GM21786 (cell line): Measurements from ENCODE around the gene HAPLN3.
A peak's percentile ranks its signal among the peaks of the same experiment; 100 is the strongest.
"Not testable (repeated sequence)": the region's sequence is repeated elsewhere in the genome, so short reads cannot be mapped to it uniquely, and the experiment has no call there.

ENCODE experiments used
- ATAC-seq: cut with Tn5 transposase; IDR thresholded peaks from one replicate; pipeline ENCODE4 v1.9.1; 2021; ENCODE audit not compliant: unreplicated experiment

HAPLN3 gene, protein sequence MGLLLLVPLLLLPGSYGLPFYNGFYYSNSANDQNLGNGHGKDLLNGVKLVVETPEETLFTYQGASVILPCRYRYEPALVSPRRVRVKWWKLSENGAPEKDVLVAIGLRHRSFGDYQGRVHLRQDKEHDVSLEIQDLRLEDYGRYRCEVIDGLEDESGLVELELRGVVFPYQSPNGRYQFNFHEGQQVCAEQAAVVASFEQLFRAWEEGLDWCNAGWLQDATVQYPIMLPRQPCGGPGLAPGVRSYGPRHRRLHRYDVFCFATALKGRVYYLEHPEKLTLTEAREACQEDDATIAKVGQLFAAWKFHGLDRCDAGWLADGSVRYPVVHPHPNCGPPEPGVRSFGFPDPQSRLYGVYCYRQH

DNA sequence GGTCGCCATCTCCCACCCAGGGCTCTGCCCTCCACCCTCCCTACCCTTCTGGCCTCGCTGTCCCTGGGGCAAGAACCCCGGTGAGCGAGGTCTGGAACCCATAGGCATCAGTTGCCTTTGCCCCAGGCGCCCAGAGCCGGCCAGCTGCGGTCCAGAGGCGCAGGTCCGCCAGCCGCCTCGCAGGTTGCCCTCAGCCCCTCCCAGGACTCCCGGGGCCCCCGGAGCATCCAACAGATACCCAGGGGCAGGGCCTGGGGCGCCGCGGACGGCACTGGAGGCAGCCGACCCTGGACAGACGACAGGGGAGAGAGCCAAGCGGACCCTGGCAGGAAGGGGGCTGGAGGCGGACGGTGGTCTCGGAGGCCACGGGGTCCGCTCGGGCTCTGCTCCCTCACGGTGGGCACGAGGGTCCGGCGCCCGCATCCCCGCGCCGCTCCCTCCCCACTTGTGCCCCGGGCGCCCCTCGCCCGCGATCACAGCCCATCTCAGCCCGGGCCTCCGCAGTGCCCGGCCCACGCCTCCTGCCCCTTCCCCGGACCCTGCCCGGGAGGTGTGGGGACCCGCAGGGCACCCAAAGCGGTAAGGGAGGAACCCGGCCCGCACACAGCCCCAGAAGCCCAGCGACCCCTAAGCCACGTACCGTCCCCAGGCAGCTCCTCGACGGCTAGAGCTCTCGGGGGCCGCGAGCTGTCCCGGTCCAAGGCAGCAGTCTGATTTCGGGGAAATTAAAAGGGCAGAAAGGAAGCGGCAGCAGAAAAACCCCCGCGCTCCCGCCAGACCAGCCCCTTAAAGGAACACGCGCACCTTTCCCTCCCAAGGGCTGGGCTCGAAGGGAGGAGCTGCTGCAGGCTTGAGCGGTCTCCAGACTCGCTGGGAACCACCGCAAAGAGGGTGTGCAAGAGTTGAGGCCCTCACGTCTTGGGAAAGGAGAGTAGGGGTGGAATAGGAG, at the start of gene HAPLN3:
Gene HAPLN3 (minus strand): TSS at position 726 of the 949 bp plus-strand sequence. CDS start 8,246 bp downstream, outside the sequence.
- ATAC-seq = peak; percentile 20

DNA sequence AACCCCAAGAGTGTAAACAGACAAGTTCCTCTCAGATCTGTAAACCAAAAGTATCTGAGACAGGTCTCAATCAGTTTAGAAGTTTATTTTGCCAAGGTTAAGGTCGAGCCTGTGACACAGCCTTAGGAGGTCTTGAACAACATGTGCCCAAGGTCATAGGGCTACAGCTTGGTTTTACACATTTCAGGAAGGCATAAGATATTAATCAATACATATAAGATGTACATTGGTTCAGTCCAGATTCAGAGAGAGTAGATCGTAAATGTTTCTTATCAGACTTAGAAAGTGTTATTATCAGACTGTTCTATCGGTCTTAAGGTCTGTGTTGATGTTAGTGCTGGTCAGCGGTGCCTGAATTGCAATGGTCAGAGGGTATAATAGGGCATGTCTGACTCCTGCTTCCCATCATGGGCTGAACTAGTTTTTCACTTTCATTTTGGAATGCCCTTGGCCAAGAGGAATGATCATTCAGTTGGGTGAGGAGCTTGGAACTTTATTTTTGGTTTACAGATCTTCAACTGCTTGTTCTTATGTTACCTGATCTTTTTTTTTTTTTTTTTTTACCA, 44.8 kb upstream of the HAPLN3 start:
- no peak for ATAC-seq

DNA sequence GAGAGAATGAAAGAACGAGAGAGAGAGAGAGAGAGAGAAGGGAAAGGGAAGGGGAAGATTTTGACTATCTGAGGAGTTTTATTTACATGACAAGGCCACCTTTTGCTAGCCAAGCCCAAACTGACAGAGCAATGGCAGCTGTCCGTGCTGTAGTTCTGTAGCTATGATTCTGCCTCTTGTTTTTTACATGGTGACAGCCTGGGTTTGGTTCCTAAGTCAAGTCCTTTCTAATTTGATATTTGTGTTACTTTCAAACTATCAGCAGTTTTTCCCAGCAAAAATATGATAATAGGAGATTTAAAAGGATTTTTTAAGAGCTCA, 44.1 kb upstream of the HAPLN3 start:
- no peak for ATAC-seq

DNA sequence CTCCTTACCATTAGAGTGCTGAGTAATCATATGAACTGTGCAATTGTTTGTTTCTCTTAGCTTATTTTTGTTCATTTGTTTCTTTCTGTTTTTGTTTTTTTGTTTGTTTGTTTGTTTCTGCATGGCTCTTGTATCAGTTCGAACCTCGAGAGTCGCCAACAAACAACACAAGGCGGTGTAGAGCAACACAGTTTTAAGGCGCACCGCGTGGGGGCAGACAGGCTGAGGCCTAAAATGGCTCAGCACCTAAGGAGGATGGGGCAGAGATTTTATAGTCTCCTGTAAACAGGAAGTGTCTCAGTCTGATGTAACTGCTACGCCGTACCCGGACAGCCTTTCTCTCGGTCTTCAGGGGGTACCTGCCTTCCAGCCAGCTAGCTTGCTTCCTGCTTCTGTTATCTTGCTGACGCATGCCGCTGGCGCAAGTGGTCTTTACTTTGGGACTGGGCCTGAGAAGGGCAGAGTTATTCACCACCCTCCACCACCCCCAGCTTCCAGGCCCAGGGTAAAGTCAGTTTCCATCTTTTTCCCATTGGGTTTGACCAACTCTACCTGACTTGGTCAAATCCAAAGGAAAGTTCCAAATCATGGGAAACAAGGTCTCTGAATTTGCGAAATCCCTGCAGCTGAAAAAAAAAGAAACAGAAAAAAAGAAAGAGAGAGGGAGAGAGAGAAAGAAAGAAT, 43.6 kb upstream of the HAPLN3 start:
- no peak for ATAC-seq

DNA sequence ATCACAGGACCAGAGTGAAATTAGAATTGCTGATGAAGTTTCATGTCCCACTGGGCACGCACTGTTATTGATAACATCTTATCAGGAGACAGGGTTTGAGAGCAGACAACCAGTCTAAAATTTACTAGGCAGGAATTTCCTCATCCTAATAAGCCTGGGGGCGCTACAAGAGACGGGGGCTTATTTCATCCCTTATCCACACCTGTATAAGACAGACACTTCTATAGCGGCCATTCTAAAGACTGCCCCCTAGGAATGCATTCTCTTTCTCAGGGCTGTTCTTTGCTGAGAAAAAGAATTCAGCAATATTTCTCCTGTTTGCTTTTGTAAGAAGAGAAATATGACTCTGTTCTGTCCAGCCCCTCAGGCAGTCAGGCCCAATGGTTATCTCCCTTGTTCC, 39.1 kb upstream of the HAPLN3 start:
- ATAC-seq = not testable (repeated sequence)

DNA sequence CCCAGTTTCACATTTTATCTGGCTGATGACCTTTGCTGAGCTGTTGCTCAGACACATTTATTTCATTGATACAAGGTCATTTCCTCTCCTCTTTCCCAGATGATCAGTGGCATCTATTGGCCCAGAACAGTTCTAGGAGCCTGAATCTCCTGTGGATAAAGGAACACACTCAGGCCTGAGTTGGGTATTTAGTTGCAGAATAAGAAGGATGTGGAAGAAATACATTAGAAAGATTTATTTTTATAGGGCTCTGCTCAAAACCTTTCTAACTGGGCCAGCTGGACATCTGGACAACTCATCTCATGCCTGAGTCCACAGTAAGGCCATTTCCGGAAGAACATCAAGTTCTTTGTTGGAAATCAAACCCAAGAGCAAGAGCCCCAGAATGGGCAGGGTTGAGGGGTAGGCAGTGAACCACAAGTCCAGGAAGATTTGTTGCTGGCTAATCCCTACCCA, 37.6 kb upstream of the HAPLN3 start:
- ATAC-seq = no peak

DNA sequence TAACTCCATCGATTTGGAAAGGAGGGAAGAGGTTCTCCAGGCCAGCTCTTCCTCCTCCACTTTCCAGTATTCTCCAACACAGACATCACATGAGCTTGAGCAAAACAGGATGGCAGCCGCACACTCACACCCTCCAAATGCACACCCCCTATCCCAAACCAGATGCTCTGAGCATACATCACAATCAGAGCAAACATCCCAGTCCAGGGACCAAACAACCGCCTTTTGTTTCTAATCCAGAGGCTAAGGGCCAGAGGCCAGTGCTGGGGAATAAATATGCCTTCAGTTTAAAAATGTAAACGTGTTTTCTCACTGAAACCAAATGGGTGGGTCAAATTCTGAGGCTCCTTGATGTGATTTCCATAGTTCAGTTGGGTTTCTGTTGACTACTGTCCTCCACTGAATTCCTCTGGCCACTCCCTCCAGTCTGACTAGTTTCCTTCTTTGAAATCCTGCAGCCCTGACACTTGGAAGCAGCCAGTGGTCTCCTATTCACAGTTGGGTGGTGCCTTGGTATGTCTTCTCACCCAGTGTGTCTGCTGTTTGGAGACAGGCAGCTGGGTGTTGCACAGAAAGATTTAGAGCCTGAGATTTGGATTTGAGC, 37.0 kb upstream of the HAPLN3 start:
- ATAC-seq = no peak

DNA sequence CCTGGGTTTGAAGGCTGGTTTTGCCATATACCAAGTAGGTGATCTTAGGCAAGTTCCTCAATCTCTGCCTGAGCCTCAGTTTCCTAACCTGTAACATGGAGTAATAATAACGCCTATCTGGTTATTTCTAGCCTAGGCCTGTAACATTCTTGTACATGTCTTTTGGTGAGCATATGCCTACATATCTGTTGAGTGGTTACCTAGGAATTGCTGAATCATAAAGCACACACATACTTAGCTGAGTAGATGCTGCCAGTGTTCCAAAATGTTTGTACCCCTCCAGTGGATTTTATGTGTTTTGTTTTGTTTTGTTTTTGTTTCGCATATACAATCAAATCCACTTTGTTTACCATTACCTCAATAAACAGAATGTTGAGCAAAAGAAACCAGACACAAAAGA, 35.2 kb upstream of the HAPLN3 start:
- no peak for ATAC-seq

DNA sequence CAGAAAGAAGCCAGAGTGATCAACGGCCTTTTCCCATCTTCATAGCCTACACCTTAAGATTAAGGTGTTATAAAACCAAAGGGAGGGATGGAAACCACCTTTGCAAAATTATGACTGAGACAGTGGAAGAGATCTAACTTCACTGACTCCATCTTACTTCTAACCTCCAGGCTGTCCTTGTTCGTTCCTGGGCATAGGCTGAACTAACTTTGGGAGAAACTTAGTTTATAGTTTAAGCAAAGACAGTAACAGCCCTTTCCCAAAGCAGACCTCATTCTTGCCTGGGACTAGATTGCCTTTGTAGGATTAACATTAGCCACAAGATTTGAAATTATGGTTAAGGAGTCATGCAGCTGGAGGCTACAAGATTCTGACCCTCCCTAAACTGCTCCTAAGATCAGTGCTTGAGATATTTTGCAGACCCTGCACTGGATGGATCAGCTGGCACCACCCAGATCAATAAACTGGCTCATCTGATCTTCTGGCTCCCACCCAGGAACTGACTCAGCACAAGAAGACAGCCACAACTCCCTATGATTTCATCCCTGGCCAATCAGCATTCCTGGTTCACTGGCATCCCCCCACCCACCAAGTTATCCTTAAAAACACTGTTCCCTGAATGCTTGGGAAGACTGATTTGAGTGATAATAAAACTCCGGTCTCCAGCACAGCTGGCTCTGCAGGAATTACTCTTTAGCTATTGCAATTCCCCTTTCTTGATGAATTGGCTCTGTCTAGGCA, 34.2 kb upstream of the HAPLN3 start:
- not testable (repeated sequence) for ATAC-seq

DNA sequence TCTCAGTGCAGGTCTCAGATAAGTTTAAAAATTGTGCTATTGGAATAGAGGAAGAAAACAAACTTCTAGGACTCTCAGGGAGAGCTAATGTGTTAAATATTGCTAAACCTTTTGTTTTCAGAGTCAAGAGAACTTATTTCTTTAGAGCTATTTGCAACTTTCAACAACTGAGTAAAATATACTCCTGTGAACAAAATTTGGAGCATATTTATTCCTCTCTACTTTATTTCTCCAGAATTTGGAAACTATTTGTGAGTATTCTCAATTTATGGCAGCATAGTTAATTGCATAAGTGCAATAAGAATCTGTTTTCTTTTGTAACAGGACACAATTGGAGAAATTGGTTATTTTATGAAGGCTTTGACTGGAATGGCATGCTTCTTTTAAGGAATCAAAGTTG, 32.8 kb upstream of the HAPLN3 start:
- ATAC-seq = not testable (repeated sequence)

DNA sequence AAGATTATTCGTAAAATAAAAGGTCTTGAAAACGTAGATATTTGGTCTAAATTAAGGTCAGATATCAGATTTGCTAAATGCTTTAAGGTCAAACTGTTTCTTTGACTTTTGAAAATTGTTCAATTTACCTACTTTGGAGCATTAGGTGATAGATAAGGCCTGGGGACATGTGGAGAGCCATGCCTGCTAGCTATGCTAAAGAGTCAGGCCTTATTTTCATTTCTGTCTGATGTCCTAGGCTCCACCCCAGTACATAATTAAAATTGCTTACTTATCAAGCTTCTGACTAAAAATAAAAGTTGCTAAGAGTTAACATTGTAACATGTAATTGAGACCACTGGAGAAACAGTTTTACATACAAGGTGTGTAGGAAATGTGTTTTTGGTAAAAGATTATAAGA, 30.3 kb upstream of the HAPLN3 start:
- not testable (repeated sequence) for ATAC-seq

DNA sequence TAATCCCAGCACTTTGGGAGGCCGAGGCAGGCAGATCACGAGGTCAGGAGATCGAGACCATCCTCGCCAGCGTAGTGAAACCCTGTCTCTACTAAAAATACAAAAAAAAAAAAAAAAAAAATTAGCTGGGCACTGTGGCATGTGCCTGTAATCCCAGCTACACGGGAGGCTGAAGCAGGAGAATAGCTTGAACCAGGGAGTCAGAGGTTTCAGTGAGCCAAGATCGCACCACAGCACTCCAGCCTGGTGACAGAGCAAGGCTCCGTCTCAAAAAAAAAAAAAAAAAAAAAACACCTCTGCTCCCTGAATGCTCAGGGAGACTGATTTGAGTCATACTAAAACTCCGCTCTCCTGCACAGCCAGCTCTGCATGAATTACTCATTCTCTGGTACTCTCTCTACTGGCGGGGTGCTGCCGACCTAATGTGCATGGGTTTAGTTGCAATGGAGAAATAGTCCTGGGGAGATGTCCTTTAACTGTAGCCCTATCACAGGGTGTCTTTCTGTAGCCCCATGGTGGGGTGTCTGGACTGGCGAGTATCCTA, 25.6 kb upstream of the HAPLN3 start:
- ATAC-seq = peak; percentile 88

DNA sequence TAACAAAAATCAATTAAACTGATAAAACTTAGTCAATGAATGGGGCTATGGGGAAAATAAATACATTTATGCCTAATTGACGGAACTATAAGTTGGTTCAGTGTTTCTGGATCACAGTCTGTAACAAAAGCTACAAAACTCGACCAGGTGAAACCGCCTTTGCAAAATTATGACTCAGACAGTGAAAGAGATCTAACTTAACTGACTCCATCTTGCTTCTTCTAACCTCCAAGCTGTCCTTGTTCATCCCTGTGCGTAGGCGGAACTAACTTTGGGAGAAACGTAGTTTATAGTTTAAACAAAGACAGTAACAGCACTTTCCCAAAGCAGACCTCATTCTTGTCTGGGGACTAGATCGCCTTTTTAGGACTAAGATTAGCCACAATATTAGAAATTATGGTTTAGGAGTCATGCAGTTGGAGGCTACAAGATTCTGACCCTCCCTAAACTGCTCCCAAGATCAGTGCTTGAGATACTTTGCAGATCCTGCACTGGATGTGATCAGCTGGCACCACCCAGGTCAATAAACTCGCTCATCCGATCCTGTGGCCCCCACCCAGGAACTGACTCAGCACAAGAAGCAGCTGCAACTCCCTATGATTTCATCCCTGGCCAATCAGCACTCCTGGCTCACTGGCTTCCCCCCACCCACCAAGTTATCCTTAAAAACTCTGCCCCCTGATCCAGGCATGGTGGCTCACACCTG, 25.0 kb upstream of the HAPLN3 start:
- ATAC-seq = no peak

DNA sequence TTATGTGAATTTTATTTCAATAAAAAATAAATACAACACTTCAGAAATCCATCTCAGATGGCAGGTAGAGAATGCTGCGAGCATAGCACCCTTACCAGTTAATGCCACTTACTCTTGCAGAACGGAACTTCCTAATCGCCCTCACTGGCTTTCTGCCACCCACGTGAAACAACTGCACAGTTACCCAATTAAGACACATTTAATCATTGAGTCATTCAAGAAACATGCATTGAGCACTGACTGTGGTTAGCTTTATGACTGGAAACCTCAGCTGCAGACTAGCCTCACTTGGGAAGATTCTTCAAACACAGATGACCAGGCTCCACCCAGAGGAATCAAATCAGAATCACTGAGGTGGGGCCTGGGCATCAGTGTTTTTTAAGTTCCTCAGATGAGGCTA, 23.4 kb upstream of the HAPLN3 start:
- peak; percentile 46 for ATAC-seq

DNA sequence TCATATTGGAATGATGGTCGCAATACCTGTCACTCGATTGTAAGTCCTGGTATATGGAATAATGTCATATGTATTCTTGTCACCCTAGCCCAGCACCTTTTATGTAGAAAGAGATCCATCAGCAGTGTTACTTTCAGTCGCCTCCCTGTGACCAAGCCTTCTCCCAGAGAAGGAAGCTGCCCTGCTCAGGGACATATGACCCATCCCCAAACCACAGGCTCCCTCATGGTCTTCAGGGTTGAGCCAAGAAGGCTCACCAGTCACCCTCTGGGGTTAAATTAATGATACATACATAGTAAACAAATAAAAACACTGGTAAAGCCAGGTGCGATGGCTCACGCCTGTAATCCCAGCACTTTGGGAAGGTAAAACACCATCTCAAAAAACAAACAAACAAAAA, 22.4 kb upstream of the HAPLN3 start:
- ATAC-seq = no peak

DNA sequence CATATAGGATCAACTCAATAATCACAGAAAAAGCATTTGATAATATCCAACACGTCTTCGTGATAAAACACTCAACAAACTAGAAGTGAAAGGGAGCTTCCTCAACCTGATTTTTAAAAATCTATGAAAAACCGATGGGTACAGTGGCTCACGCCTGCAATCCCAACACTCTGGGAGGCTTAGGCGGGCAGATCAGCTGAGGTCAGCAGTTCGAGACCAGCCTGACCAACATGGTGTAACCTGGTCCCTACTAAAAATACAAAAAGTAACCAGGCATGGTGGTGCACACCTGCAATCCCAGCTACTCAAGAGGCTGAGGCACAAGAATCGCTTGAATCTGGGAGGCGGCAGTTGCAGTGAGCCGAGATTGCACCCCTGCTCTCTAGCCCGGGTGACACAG, 20.0 kb upstream of the HAPLN3 start:
- ATAC-seq = no peak

DNA sequence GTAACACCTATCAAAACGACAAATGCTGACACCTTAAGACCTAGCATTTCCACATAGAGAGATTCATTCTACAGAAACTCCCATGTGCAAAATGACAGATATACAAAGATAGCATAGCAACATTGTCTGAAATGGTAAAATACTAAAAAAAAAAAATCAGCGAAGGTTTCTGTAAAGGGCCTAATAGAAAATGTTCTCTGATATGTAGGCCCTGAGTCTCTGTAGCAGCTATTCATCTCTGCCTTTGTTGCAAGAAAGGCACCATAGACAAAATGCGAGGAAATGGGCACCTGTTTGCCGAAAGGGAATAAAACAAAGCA, 18.5 kb upstream of the HAPLN3 start:
- ATAC-seq = no peak

DNA sequence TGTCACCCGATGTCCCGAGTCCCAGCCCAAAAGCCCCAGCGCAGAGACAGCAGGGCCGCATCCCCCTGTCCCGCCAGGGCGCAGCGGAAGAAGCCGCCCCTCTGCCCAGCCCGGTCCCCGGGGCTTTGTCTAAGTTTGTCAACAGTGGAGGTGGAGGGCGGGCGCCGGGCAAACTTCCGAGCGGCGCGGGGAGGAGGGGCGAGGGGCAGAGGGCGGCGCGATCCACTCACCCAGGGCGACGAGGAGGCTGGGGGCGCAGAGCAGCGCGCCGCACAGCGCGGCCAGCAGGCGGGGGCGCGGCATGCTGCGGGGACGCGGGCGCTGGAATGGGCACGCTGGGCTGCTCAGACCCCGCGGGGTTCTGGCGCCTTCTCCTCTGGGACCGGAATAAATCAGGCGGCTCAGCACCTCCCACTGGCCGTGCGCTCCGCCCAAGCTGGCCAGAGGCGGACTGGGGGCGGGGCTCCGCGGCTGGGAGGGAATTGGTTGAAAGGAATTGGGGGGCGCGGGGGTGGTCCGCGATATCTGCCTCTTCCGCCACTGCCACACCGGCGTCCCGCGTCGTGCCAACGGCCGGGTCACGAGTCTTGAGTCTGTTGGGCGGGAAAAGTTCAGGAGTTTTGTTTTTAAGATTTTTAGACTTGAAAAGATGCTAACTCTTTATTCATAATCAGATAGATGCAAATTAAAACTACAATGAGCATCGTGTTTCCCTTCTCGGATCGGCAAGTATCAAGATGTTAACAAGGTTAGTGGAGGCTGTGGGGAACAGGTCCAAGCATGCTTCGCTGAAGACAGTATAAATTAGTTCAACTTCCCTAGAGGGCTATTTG, 17.9 kb upstream of the HAPLN3 start, which contains the start of gene MFGE8:
Gene MFGE8 (minus strand): TSS at position 363 of the 833 bp plus-strand sequence. CDS start 60 bp downstream, at position 303.
- ATAC-seq = peak; percentile 70
